HG03045 (cell line): ENCODE results near the gene MYT1.
"Not testable (repeated sequence)": the region's sequence is repeated elsewhere in the genome, so short reads cannot be mapped to it uniquely, and the experiment has no call there.

ENCODE experiments used
- ATAC-seq: cut with Tn5 transposase; IDR thresholded peaks from one replicate; pipeline ENCODE4 v1.9.1; 2021; ENCODE audit warnings: mild to moderate bottlenecking, moderate library complexity; ENCODE audit not compliant: unreplicated experiment

MYT1 gene

DNA sequence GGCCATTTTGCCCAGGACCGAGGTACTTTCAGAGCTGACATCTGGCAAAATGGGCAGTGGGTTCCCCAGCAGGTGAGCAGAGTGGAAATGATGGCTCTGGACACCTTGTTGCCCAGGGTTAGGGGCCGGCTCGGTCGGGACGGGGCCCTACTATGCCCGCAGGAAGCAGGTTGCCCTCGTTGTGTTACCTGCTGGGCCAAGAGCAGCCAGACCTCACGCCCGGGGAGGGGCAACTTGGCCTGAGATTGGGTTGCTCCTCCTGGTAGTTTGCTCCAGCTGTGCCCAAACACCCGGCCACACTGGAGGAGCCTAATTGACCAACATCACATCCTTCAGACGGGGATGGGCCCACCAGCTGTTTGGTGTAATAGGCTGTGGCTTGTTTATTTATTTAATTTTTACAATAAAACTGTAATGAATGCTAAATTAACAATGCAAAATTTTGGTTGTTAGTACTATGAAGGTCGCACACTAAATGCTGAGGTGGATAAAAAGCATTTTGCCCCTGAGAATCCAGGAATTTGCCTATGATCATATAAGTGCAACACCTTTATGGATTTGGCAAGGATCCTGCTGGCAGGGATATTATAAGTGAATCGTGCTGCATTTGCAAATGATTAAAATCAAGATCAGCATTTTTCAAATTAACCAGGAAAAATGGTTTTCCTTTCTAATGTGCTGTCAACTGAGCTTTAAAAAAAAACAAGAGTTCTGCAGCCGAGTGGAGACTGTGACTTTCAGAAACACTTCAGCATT, 64.7 kb downstream of the MYT1 start:
- ATAC-seq: no peak

GRCh38 chr20:64229507-64230061, 65.3 kb downstream of the MYT1 start:
- no peak for ATAC-seq

DNA sequence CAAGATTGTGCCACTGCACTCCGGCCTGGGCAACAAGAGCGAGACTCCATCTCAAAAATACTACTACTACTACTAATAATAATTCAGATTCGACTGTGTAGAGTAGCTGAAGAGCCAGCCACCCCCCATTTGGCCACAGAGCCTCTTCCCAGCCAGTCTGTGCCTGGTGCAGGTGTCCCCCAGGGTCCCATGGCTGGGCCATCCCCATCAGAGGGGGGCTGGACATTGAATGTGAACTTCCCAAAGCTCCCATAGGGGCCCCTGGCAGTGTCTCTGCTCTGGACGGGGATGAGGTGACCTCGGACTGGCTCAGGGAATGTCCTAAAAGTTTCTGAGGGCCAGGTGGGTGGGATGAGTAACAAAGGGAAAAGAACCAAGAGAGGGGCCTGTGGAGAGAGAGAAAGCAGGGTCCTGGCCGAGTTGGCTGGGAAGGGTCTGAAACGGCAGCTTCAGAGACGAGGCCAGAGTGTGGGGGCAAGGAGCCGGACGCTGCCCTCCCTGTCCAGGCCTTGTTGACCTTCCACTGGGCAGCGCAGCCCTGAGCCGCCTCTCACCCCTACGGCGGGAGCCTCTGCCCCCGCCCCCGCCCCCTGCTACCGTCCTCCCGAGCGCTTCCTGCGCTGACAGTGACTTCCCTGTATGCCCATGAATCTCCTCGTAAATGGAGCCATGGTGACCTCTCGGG, 66.4 kb downstream of the MYT1 start:
- ATAC-seq: no peak

GRCh38 chr20:64231621-64232550, 67.6 kb downstream of the MYT1 start:
- no peak for ATAC-seq

GRCh38 chr20:64232794-64233193, 68.5 kb downstream of the MYT1 start:
- ATAC-seq: no peak

- no peak for ATAC-seq
These were observed 69.5 kb downstream of the MYT1 start for GRCh38 chr20:64233725-64234124.

GRCh38 chr20:64234291-64234791, 70.1 kb downstream of the MYT1 start:
- no peak for ATAC-seq

- not testable (repeated sequence) for ATAC-seq
These were observed 70.8 kb downstream of the MYT1 start for GRCh38 chr20:64234921-64235565.

- ATAC-seq: no peak
These were observed 72.2 kb downstream of the MYT1 start for GRCh38 chr20:64236137-64237088.

DNA sequence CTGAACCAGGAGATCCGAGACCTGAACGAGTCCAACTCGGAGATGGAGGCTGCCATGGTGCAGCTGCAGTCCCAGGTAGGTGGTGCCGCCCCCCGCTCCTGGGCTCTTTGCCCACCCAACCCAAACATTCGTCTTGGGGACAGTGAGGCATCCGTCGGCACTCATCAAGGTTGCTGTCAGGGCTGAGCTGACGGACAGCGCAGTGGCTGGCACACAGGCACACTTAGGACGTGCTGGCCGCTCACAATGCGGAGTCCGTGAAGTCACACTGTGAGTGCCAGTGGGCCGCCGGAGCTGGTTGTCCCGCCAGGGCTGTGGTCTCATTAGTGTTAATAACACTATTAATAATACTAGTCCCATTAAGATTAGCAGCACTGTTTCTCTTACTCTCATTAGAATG, 73.1 kb downstream of the MYT1 start:
- ATAC-seq: no peak

DNA sequence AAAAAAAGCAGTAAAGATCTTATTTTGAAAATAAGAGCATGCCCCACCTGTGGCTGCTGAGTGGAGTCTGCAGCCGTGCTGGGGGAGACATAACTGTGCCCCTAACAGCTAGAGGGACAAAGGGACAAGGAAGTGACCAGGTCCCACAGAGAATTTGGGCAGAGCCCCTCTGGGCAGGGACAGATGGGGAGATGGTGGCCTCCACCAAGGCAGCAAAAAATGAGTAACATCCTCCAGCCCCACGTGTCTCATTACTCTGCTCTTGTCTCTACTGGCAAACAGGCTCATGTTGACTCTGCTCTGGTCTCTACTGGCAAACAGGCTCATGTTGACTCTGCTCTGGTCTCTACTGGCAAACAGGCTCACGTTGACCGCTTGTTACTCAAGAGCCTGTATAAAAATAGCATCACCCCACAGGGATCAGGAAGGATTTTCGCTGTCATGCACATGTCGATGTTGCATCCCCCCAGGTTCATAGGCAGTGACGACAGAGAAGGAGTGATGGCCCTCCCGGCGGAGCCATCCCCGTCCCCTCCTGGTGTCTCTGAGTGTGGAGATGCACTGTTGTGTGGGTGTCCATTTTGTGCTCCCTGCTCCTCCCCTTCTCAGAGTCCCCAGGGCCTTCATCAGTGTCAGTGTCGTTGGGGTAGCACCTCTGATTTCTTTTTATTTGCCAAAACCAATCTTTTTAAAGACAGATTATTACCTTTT, 74.0 kb downstream of the MYT1 start:
- ATAC-seq: no peak

- ATAC-seq: peak; percentile 43
These were observed 74.7 kb downstream of the MYT1 start for GRCh38 chr20:64238851-64239387.

GRCh38 chr20:64239449-64240242, 75.4 kb downstream of the MYT1 start:
- peak; percentile 12 for ATAC-seq

GRCh38 chr20:64240243-64241015, 76.2 kb downstream of the MYT1 start:
- no peak for ATAC-seq

- ATAC-seq: no peak
These were observed 76.8 kb downstream of the MYT1 start for GRCh38 chr20:64241061-64241460.

- no peak for ATAC-seq
These were observed 77.9 kb downstream of the MYT1 start for GRCh38 chr20:64242003-64242796.
